ENCODE results near the gene FGF18. TPM values are rescaled to one million over a fixed set of nuclear protein-coding genes. Genes with fewer than 3 reads are reported as not detected.
A peak's percentile ranks its signal among the peaks of the same experiment; 100 is the strongest.

The FGF18 gene
- total and polyA plus RNA-seq, 2 of the 4 experiments (the other 2 are of a cell fraction): 0.15 TPM; not detected in 1

DNA sequence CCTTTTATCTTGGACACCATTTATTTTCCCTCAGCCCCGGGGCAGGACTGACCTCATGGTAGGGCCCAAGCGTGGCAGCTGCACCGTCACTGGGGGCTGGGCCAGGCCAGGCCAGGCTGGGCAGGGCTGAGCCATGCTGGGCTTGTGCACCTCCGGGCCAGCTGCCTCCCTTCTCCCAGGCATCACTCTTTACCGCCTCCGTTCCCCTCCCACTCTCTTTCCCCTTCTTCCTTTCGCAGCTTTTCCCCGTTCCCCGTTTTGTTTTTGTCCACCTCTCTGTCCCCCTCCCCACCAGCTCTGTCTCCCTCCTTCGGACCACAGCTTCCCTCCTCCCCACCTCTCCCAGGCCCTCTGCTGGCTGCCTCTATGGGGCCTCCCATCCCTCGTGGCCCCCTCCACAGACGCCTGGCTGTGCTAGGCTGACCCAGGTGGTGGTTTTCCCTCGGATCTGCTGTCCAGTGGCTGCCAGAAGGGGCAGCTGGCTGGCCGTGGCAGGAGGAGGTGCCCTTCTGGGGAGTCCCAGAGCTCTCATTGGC, 17.9 kb downstream of the FGF18 start:
- H4K5ac ChIP-seq (ENCODE audit: low read depth, low read length): no peak overlapping the region
- H3K36me3 ChIP-seq (ENCODE audit: control insufficient read depth, insufficient read depth, low read length): no peaks in the 10 kb centered on the region
- H4K91ac ChIP-seq (ENCODE audit: insufficient read depth, low read depth, low read length): no peak overlapping the region
- H4K8ac ChIP-seq (ENCODE audit: low read depth in 2 of 2, low read length in 2 of 2): no peak overlapping the region
- no peaks in the 10 kb centered on the region for H3K79me1 ChIP-seq (ENCODE audit: low read depth in 1 of 2, low read length in 2 of 2)
- no peak overlapping the region for H2AK5ac ChIP-seq (ENCODE audit: low read depth, low read length)
- H3K4me2 ChIP-seq (ENCODE audit: low read depth, low read length): no peak overlapping the region
- no peak overlapping the region for H2AK9ac ChIP-seq (replicated peaks; ENCODE audit: low read depth, low read length, poor library complexity)
- DNase-seq (no peak), ATAC-seq (ENCODE audit: low read depth) (peak; percentile 40; the same call in 1 of the 2 replicates)
- H2BK120ac ChIP-seq (ENCODE audit: low read depth, low read length): no peak overlapping the region
- TF ChIP-seq BHLHE40 (IDR thresholded peaks at IDR 0.05; ENCODE audit: low read depth, low read length): no peak
- TF ChIP-seq CHD1 (IDR thresholded peaks at IDR 0.05; ENCODE audit: low read depth, low read length): no peak
- TF ChIP-seq, protein P1, sequence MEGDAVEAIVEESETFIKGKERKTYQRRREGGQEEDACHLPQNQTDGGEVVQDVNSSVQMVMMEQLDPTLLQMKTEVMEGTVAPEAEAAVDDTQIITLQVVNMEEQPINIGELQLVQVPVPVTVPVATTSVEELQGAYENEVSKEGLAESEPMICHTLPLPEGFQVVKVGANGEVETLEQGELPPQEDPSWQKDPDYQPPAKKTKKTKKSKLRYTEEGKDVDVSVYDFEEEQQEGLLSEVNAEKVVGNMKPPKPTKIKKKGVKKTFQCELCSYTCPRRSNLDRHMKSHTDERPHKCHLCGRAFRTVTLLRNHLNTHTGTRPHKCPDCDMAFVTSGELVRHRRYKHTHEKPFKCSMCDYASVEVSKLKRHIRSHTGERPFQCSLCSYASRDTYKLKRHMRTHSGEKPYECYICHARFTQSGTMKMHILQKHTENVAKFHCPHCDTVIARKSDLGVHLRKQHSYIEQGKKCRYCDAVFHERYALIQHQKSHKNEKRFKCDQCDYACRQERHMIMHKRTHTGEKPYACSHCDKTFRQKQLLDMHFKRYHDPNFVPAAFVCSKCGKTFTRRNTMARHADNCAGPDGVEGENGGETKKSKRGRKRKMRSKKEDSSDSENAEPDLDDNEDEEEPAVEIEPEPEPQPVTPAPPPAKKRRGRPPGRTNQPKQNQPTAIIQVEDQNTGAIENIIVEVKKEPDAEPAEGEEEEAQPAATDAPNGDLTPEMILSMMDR (conservative IDR thresholded peaks at IDR 0.05; ENCODE audit: low read depth, low read length): no peak
- TF ChIP-seq RFX5 (IDR thresholded peaks at IDR 0.05; ENCODE audit: low read depth, low read length): no peak
- no peak for TF ChIP-seq SMC3 (IDR thresholded peaks at IDR 0.05; ENCODE audit: low read depth, low read length)
- TF ChIP-seq CEBPB (IDR thresholded peaks at IDR 0.05; ENCODE audit: low read depth, low read length): no peak
- TF ChIP-seq POLR2A (IDR thresholded peaks at IDR 0.05; ENCODE audit: low read depth, low read length): no peak
- TF ChIP-seq, protein P2, sequence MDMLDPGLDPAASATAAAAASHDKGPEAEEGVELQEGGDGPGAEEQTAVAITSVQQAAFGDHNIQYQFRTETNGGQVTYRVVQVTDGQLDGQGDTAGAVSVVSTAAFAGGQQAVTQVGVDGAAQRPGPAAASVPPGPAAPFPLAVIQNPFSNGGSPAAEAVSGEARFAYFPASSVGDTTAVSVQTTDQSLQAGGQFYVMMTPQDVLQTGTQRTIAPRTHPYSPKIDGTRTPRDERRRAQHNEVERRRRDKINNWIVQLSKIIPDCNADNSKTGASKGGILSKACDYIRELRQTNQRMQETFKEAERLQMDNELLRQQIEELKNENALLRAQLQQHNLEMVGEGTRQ (IDR thresholded peaks at IDR 0.05; ENCODE audit: low read depth, low read length): no peak
- no peak for TF ChIP-seq MAFK (IDR thresholded peaks at IDR 0.05; ENCODE audit: low read depth, low read length)
- TF ChIP-seq NFE2L2 (IDR thresholded peaks at IDR 0.05; ENCODE audit: low read depth, low read length): no peak
- TF ChIP-seq, protein P3, sequence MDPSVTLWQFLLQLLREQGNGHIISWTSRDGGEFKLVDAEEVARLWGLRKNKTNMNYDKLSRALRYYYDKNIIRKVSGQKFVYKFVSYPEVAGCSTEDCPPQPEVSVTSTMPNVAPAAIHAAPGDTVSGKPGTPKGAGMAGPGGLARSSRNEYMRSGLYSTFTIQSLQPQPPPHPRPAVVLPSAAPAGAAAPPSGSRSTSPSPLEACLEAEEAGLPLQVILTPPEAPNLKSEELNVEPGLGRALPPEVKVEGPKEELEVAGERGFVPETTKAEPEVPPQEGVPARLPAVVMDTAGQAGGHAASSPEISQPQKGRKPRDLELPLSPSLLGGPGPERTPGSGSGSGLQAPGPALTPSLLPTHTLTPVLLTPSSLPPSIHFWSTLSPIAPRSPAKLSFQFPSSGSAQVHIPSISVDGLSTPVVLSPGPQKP (IDR thresholded peaks at IDR 0.05; ENCODE audit: borderline replicate concordance, low read depth, low read length): no peak
- no peak for TF ChIP-seq RAD21 (IDR thresholded peaks at IDR 0.05; ENCODE audit: low read length)
- TF ChIP-seq MXI1 (IDR thresholded peaks at IDR 0.05; ENCODE audit: borderline replicate concordance, low read depth, low read length): no peak
- TF ChIP-seq MAZ (IDR thresholded peaks at IDR 0.05; ENCODE audit: borderline replicate concordance, low read depth, low read length): no peak
- no peak for TF ChIP-seq FOS (IDR thresholded peaks at IDR 0.05; ENCODE audit: low read depth, low read length)
- TF ChIP-seq RCOR1 (IDR thresholded peaks at IDR 0.05; ENCODE audit: insufficient replicate concordance, low read length): no peak
- in situ Hi-C loops (cut with MboI; ENCODE audit: low sequenced_read_pairs): loop anchor here (25.0 kb wide), 1 partner anchor 425 kb away; no protein-coding TSS in a partner anchor
- no peak overlapping the region for H2BK15ac ChIP-seq (ENCODE audit: low read depth, low read length)
- H2AFZ ChIP-seq (replicated peaks; ENCODE audit: low read length, poor library complexity): peak overlapping the region; percentile 58
- 51% methylated on average over 8 of the region's 14 CpGs; no CpG with 5 or more reads in 1 of the 2 experiments for WGBS, 2 experiments (ENCODE audit: extremely low coverage in 2 of 2, insufficient read length in 1 of 2)
- no peak overlapping the region for H3K23ac ChIP-seq (ENCODE audit: low read depth, low read length)
- H3K9me3 ChIP-seq (ENCODE audit: control insufficient read depth, insufficient read depth, low read length): no peaks in the 10 kb centered on the region
- dilution Hi-C loops (cut with HindIII; ENCODE audit: low sequenced_read_pairs, unreplicated experiment): no loop called here
- no peak overlapping the region for H3K18ac ChIP-seq (ENCODE audit: low read depth, low read length)
- POLR2A ChIA-PET (ENCODE audit: unreplicated experiment): no interaction called here
- no peak overlapping the region for H3K27ac ChIP-seq (ENCODE audit: insufficient read depth, low read length)
- no TSS peak for BruUV-seq (replicated peaks)
- H3K9ac ChIP-seq (ENCODE audit: low read depth, low read length): no peak overlapping the region
- no peak overlapping the region for H3K4ac ChIP-seq (ENCODE audit: low read depth, low read length)
- no peaks in the 10 kb centered on the region; the same call in 1 of the 2 replicates for H3K27me3 ChIP-seq (ENCODE audit: control insufficient read depth, insufficient read depth, low read length)
- no peak overlapping the region for H3K4me3 ChIP-seq (ENCODE audit: insufficient read depth, low read depth, low read length)
- no peak overlapping the region for H2BK5ac ChIP-seq (ENCODE audit: low read depth, low read length, poor library complexity, severe bottlenecking)
- intact Hi-C loops (cut with micrococcal nuclease): no loop called here
- H2BK20ac ChIP-seq (ENCODE audit: low read depth, low read length): no peak overlapping the region
- H3K56ac ChIP-seq (ENCODE audit: extremely low read depth, insufficient read depth, low read length): no peak overlapping the region
- no peak overlapping the region for H3K14ac ChIP-seq (replicated peaks; ENCODE audit: low read depth, low read length)
- peaks cover 2% of the 10 kb centered on the region; the same call in 1 of the 2 replicates for H3K4me1 ChIP-seq (ENCODE audit: control insufficient read depth, insufficient read depth, low read length)
- H3K9me1 ChIP-seq (ENCODE audit: insufficient read depth, low read length): no peaks in the 10 kb centered on the region
- CTCF ChIA-PET: no interaction called here
- H4K20me1 ChIP-seq (ENCODE audit: insufficient read depth, low read length): no peaks in the 10 kb centered on the region
